ENCODE data around the gene LRCH4.
"Not testable (repeated sequence)": the region's sequence is repeated elsewhere in the genome, so short reads cannot be mapped to it uniquely, and the experiment has no call there.

Gene LRCH4

GRCh38 chr7:100567751-100568175, 18.2 kb downstream of the LRCH4 start:
- no peak for DNase-seq (ENCODE audit: low read depth)

GRCh38 chr7:100567031-100567730, 18.7 kb downstream of the LRCH4 start:
- no peak for DNase-seq (ENCODE audit: low read depth)

GRCh38 chr7:100566018-100566531, 19.9 kb downstream of the LRCH4 start:
- no peak for DNase-seq (ENCODE audit: low read depth)

GRCh38 chr7:100565133-100565571, 20.8 kb downstream of the LRCH4 start:
- DNase-seq (ENCODE audit: low read depth), result no peak

- not testable (repeated sequence) for DNase-seq (ENCODE audit: low read depth)
Measured at GRCh38 chr7:100564405-100564804, 21.5 kb downstream of the LRCH4 start.

- peak; percentile 83 for DNase-seq (ENCODE audit: low read depth)
Measured at GRCh38 chr7:100563809-100564400, 22.0 kb downstream of the LRCH4 start.

- no peak for DNase-seq (ENCODE audit: low read depth)
Measured at GRCh38 chr7:100563100-100563564, 22.8 kb downstream of the LRCH4 start.

- DNase-seq (ENCODE audit: low read depth), result no peak
Measured at GRCh38 chr7:100562195-100563099, 23.5 kb downstream of the LRCH4 start.

GRCh38 chr7:100561491-100562194, 24.3 kb downstream of the LRCH4 start:
- no peak for DNase-seq (ENCODE audit: low read depth)

- DNase-seq (ENCODE audit: low read depth), result no peak
Measured at GRCh38 chr7:100559127-100559526, 26.8 kb downstream of the LRCH4 start.

- DNase-seq (ENCODE audit: low read depth), result no peak
Measured at GRCh38 chr7:100556541-100556940, 29.4 kb downstream of the LRCH4 start.

- DNase-seq (ENCODE audit: low read depth), result no peak
Measured at GRCh38 chr7:100555701-100556100, 30.2 kb downstream of the LRCH4 start.

- no peak for DNase-seq (ENCODE audit: low read depth)
Measured at GRCh38 chr7:100553032-100553431, 32.9 kb downstream of the LRCH4 start.

GRCh38 chr7:100552532-100552931, 33.4 kb downstream of the LRCH4 start:
- no peak for DNase-seq (ENCODE audit: low read depth)

GRCh38 chr7:100548446-100548845, 37.5 kb downstream of the LRCH4 start:
- not testable (repeated sequence) for DNase-seq (ENCODE audit: low read depth)

GRCh38 chr7:100547872-100548271, 38.1 kb downstream of the LRCH4 start:
- no peak for DNase-seq (ENCODE audit: low read depth)

- no peak for DNase-seq (ENCODE audit: low read depth)
Measured at GRCh38 chr7:100546926-100547800, 38.8 kb downstream of the LRCH4 start.

GRCh38 chr7:100546129-100546925, 39.6 kb downstream of the LRCH4 start:
- no peak for DNase-seq (ENCODE audit: low read depth)

GRCh38 chr7:100545360-100546128, 40.4 kb downstream of the LRCH4 start:
- DNase-seq (ENCODE audit: low read depth), result no peak
